ENCODE measurements around the gene HS3ST3B1. TPM values are rescaled to one million over a fixed set of nuclear protein-coding genes. Genes with fewer than 3 reads are reported as not detected.

Gene HS3ST3B1
- polyA plus RNA-seq, 1 of the 3 experiments (the other 2 are of a cell fraction): 0.67 TPM

- ChIA-PET POLR2A (no interaction called here), CTCF (interaction anchor here (1.2 to 3.7 kb wide), 15 partner anchors 12 to 1273 kb away, joined by 3 to 25 read pairs (median 7); no protein-coding TSS in a partner anchor)
- peaks cover 15% of the 10 kb centered on the region for H3K27me3 ChIP-seq (ENCODE audit: insufficient read depth)
- H3K9me3 ChIP-seq: no peaks in the 10 kb centered on the region
- H3K27ac ChIP-seq (ENCODE audit: low read depth in 2 of 2, low read length in 1 of 2): no peak overlapping the region
- H3K4me3 ChIP-seq (ENCODE audit: low read depth in 2 of 2, low read length in 1 of 2): peak overlapping the region; percentile 54 to 78; a peak in 2 of 4 replicates
- H3K9me2 ChIP-seq: no peaks in the 10 kb centered on the region
- H3K4me2 ChIP-seq: peak overlapping the region; percentile 96
- 28% methylated on average over 34 of the region's 56 CpGs for WGBS (ENCODE audit: low lambda C conversion rate)
- peaks cover 19% of the 10 kb centered on the region for H3F3A ChIP-seq (replicated peaks; ENCODE audit: insufficient read depth)
- no peaks in the 10 kb centered on the region for H3K36me3 ChIP-seq (replicated peaks in 1 of 2; ENCODE audit: control insufficient read depth in 1 of 2, insufficient read depth in 2 of 2, low read length in 1 of 2)
- H3K4me1 ChIP-seq (ENCODE audit: control insufficient read depth in 1 of 2, insufficient read depth in 2 of 2, low read depth in 1 of 2, low read length in 1 of 2): peaks cover 0 to 23% of the 10 kb centered on the region in 2 experiments; a peak in 2 of 4 replicates
- no peak for TF ChIP-seq FOSL2 (IDR thresholded peaks at IDR 0.05; ENCODE audit: borderline replicate concordance, low read depth)
- TF ChIP-seq USF2 (IDR thresholded peaks at IDR 0.05; ENCODE audit: borderline replicate concordance, low read depth, low read length): no peak
- TF ChIP-seq, protein P1, sequence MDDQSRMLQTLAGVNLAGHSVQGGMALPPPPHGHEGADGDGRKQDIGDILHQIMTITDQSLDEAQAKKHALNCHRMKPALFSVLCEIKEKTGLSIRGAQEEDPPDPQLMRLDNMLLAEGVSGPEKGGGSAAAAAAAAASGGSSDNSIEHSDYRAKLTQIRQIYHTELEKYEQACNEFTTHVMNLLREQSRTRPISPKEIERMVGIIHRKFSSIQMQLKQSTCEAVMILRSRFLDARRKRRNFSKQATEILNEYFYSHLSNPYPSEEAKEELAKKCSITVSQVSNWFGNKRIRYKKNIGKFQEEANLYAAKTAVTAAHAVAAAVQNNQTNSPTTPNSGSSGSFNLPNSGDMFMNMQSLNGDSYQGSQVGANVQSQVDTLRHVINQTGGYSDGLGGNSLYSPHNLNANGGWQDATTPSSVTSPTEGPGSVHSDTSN (IDR thresholded peaks at IDR 0.05): no peak
- TF ChIP-seq GATA2 (CRISPR knock-in tag; IDR thresholded peaks at IDR 0.05): no peak
- no peak for TF ChIP-seq TAF1 (IDR thresholded peaks at IDR 0.05; ENCODE audit: borderline replicate concordance, low read depth, low read length)
- TF ChIP-seq GABPA (IDR thresholded peaks at IDR 0.05; ENCODE audit: low read depth): no peak
- no peak for TF ChIP-seq MXI1 (IDR thresholded peaks at IDR 0.05; ENCODE audit: low read depth, low read length)
- no peak for TF ChIP-seq CTCF (IDR thresholded peaks at IDR 0.05)
- TF ChIP-seq TCF12 (IDR thresholded peaks at IDR 0.05): no peak
- TF ChIP-seq, protein P2, sequence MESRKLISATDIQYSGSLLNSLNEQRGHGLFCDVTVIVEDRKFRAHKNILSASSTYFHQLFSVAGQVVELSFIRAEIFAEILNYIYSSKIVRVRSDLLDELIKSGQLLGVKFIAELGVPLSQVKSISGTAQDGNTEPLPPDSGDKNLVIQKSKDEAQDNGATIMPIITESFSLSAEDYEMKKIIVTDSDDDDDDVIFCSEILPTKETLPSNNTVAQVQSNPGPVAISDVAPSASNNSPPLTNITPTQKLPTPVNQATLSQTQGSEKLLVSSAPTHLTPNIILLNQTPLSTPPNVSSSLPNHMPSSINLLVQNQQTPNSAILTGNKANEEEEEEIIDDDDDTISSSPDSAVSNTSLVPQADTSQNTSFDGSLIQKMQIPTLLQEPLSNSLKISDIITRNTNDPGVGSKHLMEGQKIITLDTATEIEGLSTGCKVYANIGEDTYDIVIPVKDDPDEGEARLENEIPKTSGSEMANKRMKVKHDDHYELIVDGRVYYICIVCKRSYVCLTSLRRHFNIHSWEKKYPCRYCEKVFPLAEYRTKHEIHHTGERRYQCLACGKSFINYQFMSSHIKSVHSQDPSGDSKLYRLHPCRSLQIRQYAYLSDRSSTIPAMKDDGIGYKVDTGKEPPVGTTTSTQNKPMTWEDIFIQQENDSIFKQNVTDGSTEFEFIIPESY (IDR thresholded peaks at IDR 0.05; ENCODE audit: borderline replicate concordance, low read depth): no peak
- DNase-seq: no peak
- H4K20me1 ChIP-seq (ENCODE audit: insufficient read depth): no peaks in the 10 kb centered on the region; the same call in 1 of the 2 replicates
- no peak overlapping the region for H2AFZ ChIP-seq (ENCODE audit: low read depth)
- H3K79me2 ChIP-seq (ENCODE audit: insufficient read depth): peaks cover 46% of the 10 kb centered on the region
- no peak overlapping the region for H3K9ac ChIP-seq
These were observed 2.7 kb downstream of the HS3ST3B1 start for GRCh38 chr17:14303343-14304221.

Data from SK-N-SH (cell line).